Measurements from ENCODE around the gene SH3RF3.

SH3RF3 gene

DNA sequence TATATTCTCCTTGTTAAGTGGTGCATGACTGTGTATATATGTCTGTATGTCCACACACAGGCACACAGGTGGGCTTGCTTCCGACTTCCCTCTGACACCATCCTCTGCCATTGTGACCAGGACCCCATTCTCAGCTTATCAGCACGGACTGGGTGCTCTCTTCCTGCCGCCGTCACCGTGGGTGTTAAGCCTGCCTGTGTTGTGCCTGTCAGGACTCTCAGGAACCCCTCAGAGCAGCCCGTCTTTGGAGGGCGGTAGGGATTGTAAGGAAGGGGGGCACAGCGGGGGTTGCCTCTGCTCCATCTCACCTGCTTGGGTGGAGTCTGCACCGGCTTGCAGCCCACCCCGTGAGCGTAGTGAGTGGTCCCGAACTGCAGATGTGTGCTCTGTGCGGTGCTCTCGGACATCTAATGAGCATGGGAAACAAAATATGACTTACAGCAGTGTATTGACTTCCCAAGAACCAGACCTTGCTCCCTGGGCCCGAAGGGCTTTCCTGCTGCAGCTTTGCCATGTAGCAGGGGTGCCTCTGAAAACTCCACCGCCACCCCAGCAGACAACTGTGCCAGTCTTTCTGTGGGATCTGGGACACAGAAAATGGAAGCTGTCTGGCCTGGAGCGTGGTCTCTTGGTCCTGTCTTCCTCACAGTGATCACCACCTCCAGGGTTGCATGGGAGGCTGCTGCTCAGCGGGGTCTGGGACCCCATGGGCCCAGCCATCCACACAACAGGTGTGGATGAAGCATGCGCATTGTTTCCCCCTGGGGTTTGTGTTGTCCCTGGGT lies 58.9 kb downstream of the SH3RF3 start:
- no peak overlapping the region for H3K4me3 ChIP-seq (ENCODE audit: low read depth, low read length)
- ChIA-PET CTCF (interaction anchor here (1.2 kb wide), 1 partner anchor 11 kb away, joined by 4 read pairs; no protein-coding TSS in a partner anchor), POLR2A (no interaction called here)
- no peak for TF ChIP-seq CTCF (IDR thresholded peaks at IDR 0.05; ENCODE audit: insufficient read depth, low read length, missing control alignments)
- DNase-seq (ENCODE audit: low read depth, low spot score) = no peak

DNA sequence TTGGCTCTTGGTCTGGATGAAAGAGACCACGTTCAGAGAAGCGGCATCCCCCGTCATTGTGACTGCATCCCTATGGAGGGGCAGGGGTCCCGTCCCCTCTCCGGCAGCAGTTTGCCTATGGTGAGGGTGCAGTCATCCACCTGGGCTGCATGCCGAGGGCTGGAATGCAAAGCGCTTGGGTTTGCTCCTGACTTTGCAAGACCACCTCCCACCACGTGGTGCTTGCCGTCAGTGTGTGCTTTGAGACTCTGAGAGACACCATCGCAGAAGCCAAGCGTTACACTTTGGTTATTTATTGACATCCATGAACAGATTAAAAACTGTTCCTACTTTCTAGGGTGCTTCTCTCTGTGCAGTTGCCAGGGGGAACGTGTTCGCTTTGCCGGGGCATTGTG lies 59.5 kb downstream of the SH3RF3 start:
- no peak for TF ChIP-seq CTCF (IDR thresholded peaks at IDR 0.05; ENCODE audit: insufficient read depth, low read length, missing control alignments)
- no peak overlapping the region for H3K4me3 ChIP-seq (ENCODE audit: low read depth, low read length)
- DNase-seq (ENCODE audit: low read depth, low spot score) = no peak
- CTCF ChIA-PET = no interaction called here
- POLR2A ChIA-PET = no interaction called here

DNA sequence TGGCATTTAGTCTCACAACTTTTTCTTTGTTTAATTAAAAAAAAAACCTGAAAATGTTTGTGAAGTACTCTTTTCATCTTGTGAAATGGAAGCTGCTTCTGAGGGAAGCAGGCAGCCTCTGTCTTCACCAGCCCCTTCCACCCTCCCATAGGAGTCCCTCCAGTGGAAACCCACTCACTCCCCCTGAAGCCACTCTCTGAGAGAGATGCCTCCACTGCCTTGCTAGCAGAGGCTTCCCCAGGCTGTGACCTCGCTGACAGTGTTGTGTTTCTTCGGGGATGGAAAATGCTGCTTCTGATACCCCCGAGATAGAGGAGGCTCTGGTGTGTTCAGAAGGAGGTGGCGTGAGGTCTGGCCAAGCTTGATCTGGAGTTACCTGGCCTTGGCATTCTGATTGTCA lies 59.9 kb downstream of the SH3RF3 start:
- H3K4me3 ChIP-seq (ENCODE audit: low read depth, low read length) = no peak overlapping the region
- ChIA-PET POLR2A (no interaction called here), CTCF (interaction anchor here (1.0 kb wide), 1 partner anchor 321 kb away, joined by 3 read pairs; no protein-coding TSS in a partner anchor)
- DNase-seq (ENCODE audit: low read depth, low spot score) = no peak
- no peak for TF ChIP-seq CTCF (IDR thresholded peaks at IDR 0.05; ENCODE audit: insufficient read depth, low read length, missing control alignments)

GRCh38 chr2:109189751-109190150 lies 60.7 kb downstream of the SH3RF3 start:
- TF ChIP-seq CTCF (IDR thresholded peaks at IDR 0.05; ENCODE audit: insufficient read depth, low read length, missing control alignments) = no peak
- DNase-seq (ENCODE audit: low read depth, low spot score) = no peak
- CTCF ChIA-PET = interaction anchor here (1.0 kb wide), 1 partner anchor 320 kb away, joined by 3 read pairs; no protein-coding TSS in a partner anchor
- POLR2A ChIA-PET = no interaction called here
- no peak overlapping the region for H3K4me3 ChIP-seq (ENCODE audit: low read depth, low read length)

DNA sequence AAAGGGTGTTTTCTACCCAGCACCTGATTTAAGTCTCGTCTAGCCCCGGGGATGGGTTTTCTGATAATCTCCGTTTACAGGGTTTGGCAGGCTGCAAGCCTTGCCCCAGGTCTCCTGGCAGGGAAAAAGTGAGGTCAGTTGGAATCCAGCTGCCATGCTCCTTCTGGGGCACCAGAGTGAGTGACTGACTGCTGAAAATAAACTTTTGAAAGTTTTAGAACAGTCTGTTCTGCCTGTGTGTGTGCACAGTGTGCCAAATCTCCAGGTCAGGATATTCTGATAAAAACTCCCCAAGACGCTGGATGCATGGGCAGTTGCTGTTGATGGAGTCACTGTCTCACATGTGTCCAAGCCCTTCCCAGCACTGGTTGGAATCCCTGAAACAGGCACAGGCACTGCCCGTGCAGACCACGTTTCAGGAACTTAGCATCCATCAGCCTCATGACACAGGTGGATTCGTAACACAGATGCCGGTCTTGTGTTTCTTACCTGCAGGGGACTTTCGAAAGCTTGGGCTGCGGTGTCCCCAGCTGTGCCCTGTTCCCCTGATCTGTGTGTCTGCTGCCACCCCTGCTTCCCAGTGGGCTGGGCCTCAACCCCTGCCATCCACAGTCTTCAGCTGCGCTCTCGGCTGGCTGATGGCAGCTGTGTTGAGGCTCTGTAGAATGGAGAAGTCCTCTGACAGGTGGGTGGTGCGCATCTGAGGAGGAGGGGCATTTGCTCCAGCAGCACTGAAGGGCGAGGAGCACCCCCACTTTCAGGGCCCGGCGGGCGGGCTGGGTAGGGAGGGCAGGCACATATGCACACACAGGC lies 65.0 kb downstream of the SH3RF3 start:
- ChIA-PET CTCF (interaction anchor here (1.0 kb wide), 1 partner anchor 19 kb away, joined by 3 read pairs; no protein-coding TSS in a partner anchor), POLR2A (no interaction called here)
- H3K4me3 ChIP-seq (ENCODE audit: low read depth, low read length) = no peak overlapping the region
- no peak for DNase-seq (ENCODE audit: low read depth, low spot score)
- TF ChIP-seq CTCF (IDR thresholded peaks at IDR 0.05; ENCODE audit: insufficient read depth, low read length, missing control alignments) = no peak

- DNase-seq (ENCODE audit: low read depth, low spot score) = no peak
- no peak overlapping the region for H3K4me3 ChIP-seq (ENCODE audit: low read depth, low read length)
- POLR2A ChIA-PET = no interaction called here
- CTCF ChIA-PET = interaction anchor here (1.0 to 1.3 kb wide), 3 partner anchors 16 to 62 kb away, joined by 3 to 4 read pairs (median 3); no protein-coding TSS in a partner anchor
- TF ChIP-seq CTCF (IDR thresholded peaks at IDR 0.05; ENCODE audit: insufficient read depth, low read length, missing control alignments) = no peak
These were observed 65.6 kb downstream of the SH3RF3 start for GRCh38 chr2:109194620-109194937.

Data from AG04449 (cell line).